ENCODE data around the gene SERPINE2. TPM values are rescaled to one million over a fixed set of nuclear protein-coding genes. Genes with fewer than 3 reads are reported as not detected.
A peak's percentile ranks its signal among the peaks of the same experiment; 100 is the strongest.
"Not testable (repeated sequence)": the region's sequence is repeated elsewhere in the genome, so short reads cannot be mapped to it uniquely, and the experiment has no call there.

Gene SERPINE2
- total RNA-seq, 1 donor from 2014 or later = 266 TPM

DNA sequence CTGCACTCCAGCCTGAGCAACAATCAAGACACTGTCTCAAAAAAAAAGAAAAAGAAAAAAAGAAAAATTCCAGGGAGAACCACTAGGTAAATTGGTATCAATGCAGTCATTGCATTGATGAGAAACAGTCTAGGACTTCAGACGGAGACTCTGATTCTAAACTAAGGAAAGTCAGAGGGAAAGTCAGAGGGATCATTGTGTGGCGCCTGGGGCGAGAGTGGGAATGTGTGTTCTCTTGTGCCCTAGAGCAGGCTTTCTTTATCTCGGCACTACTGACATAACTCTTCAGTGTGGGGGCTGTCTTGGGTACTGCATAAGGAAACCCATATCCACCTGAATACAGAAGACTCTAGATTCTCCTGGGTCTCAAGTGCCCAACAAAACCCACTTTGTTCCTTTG, 24.8 kb downstream of the SERPINE2 start:
- DNase-seq (ENCODE audit: low spot score) = no peak

DNA sequence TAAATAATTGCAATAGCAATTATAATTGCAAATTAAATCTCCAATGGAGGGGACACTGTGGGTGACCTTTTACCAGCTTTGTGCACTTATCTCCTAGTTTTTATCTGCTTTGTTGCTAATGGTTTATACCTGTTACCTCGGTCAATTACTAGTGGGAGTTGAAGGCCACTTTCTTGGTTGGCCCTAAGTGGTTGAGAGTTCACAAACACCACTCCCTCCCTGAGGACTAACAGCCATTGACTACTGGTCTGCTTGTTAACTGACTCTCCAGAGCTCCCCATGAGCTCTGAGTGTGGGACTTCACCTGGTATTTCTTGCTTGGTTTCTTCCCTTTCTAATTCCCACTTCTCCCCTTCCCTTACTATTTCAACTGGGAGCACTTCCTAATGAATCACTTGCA, 27.2 kb downstream of the SERPINE2 start:
- DNase-seq (ENCODE audit: low spot score) = no peak

GRCh38 chr2:224009605-224010315, 29.3 kb downstream of the SERPINE2 start:
- DNase-seq (ENCODE audit: low spot score) = no peak

DNA sequence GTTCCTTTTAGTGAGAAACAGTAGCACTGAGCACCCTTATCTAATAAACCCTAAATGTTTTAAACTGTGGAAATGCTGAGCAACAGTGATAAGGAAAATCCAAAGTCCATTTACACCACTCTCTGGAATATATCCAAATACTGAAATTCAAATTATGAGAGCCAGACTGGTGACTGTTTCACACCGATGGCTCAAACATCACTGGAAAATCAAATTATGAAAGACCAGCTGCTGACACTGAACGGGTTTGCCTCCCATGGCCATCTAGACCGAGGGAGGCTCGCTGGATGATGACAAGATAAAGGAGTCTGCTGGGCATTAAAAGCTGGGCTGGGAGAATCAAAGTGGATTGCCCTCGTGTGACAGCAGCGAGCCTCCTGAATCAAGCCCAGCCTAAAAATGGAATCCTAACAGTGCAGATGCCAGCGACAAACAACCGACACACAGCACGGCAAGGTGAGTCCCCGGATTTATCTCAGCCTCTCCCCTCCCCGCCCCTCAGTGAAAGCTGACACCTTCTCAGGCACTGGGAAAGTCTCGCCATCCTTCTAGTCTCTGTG, 30.3 kb downstream of the SERPINE2 start:
- DNase-seq (ENCODE audit: low spot score) = peak; percentile 9

GRCh38 chr2:224004105-224004695, 34.9 kb downstream of the SERPINE2 start:
- peak; percentile 60 for DNase-seq (ENCODE audit: low spot score)

- DNase-seq (ENCODE audit: low spot score) = not testable (repeated sequence)
Measured at GRCh38 chr2:224000662-224001061, 38.4 kb downstream of the SERPINE2 start.

GRCh38 chr2:223999862-224000261, 39.2 kb downstream of the SERPINE2 start:
- DNase-seq (ENCODE audit: low spot score) = no peak

- no peak for DNase-seq (ENCODE audit: low spot score)
Measured at GRCh38 chr2:223998948-223999347, 40.1 kb downstream of the SERPINE2 start.

GRCh38 chr2:223997938-223998337, 41.1 kb downstream of the SERPINE2 start:
- DNase-seq (ENCODE audit: low spot score) = no peak

- no peak for DNase-seq (ENCODE audit: low spot score)
Measured at GRCh38 chr2:223996391-223996790, 42.7 kb downstream of the SERPINE2 start.

DNA sequence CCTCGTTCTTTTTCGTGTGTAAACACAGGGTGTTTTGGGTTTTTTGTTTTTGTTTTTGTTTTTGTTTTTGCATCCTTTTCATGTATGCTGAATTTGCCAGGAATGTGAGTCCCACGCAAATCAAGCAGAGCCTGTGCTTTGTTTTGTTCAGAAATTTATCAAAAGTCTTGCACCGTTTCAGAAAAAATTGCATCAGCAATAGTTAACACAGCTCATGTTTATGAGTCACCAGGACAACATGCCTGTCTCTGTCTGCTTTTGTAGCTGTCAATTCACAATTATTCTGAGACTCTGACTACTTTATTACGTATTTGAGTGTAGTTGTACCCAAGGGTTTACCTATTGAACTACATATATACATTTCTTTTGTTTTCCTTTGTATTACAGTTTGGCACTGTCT, 43.5 kb downstream of the SERPINE2 start:
- DNase-seq (ENCODE audit: low spot score) = no peak

DNA sequence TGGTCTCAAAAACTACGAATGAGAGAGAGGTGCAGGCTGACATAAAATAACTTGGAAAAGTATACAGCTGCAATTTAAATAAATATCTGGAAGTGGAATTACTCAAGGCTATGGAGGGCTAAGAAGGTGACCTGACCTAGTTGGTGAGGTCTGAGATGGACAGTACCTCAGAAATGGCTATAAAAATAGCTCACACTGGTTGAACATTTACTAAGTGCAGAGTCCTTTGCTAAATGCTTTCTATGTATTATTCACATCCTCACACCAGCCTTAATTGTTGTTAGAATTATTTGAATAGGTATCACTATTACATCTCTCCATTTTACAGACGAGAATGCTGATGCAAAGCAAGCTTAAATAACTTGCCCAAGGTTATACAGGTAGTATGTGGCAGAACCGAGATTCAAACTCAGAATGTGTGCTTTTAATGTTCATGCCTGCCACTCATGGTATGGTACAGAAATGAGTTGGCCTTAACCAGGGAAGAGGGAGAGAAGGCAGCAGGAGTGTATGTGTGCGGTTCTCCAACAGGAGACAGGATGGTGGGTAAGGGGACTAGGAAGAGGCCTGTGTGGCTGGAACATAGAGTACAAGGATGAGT, 44.4 kb downstream of the SERPINE2 start:
- DNase-seq (ENCODE audit: low spot score) = no peak

DNA sequence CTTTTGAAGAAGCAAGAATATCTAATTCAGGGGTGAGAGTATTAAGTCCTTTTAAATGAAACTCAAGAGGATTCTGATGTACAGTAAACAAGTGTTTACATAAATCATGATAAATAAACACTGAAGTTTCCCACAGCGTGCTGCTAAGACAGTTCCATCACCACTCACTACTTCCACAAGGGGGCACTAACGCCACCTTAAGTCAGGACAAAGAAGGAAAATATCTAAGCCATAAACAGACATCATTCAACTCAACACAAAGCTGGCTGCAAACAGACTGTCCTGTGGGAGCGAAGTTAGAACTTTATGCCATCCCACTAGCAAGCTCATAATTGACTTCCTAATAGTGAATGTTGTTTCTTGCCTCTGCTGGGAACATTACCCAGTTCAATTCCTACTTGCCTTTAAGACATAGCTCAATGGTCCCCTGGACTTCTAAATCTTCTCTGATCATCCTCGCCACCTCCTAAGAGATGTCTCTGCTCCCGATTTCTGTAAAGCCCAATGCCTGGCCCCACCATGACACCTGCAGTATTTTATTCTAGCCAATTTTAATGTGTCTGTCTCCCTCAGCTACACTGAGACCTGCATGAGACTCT, 45.4 kb downstream of the SERPINE2 start:
- peak; percentile 85 for DNase-seq (ENCODE audit: low spot score)

DNA sequence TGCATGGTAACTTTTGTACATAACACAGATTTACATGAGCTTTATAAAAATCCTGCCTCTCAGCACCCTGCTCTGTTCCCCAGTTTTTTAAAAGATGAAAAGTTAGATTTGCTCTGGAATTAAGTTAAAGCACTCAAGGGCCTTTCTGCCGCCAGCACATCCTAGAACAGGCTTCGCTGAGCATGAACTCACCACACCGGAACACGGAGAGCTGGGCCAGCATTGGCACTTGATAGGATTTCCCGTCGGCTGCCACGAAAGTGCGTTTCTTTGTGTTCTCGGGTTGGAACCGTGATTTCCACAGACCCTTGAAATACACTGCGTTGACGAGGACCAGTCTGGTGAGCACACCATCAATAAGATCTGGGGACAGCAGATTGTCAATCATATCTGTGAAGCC, 47.5 kb downstream of the SERPINE2 start:
- no peak for DNase-seq (ENCODE audit: low spot score)

DNA sequence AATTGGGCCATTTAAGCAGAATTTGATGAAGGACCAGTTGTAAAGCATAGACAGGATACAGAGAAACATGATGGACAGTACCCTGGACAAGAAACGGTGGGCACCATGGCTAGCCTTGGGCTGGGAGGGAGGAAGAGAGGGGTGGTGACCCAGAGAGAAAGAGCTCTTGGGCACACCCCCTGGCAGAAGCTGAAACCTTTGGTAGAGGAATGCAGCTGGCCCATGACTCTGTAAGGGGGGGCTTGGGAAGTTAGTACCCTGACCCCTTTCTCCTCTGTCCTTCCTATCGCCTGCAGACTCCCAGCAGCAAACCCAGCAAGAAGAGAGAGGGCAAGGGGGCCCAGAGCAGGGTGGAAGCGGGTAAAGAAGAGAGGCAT, 49.2 kb downstream of the SERPINE2 start:
- DNase-seq (ENCODE audit: low spot score) = no peak

DNA sequence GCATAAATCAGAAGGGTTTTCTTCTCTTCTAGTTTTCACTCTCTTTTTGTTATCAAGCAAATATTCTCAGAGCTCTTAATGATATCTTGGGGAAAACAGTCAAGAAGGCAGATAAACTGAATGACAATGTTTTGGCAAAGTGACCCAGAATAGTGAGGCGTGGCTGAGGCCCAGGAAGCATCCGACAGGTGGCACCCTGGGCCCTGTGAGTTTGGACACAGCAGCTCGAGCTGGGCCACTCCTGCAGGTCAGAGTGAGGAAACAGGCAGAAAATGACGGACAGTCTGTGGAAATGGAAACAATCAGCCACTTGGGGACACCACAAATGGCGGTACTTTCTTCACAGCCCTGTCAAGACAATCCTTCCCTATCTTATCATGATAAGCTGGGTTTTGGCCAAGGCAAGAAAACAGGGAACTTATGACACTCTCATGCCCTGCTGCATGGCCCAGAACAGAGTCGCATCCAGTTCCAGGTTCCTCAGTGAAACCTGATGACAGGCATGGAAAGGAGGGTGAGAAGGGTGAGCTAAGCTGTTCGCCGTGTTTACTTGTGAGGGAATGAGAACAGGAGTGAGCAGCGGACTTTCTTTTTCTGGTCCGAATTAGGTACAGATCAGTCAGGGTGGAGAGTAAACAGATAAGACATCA, 49.8 kb downstream of the SERPINE2 start:
- no peak for DNase-seq (ENCODE audit: low spot score)

GRCh38 chr2:223981241-223981640, 57.8 kb downstream of the SERPINE2 start:
- DNase-seq (ENCODE audit: low spot score) = no peak

- DNase-seq (ENCODE audit: low spot score) = no peak
Measured at GRCh38 chr2:223980803-223981202, 58.3 kb downstream of the SERPINE2 start.

GRCh38 chr2:223980397-223980735, 58.7 kb downstream of the SERPINE2 start:
- no peak for DNase-seq (ENCODE audit: low spot score)

- DNase-seq (ENCODE audit: low spot score) = no peak
Measured at GRCh38 chr2:223979730-223980396, 59.2 kb downstream of the SERPINE2 start.

DNA sequence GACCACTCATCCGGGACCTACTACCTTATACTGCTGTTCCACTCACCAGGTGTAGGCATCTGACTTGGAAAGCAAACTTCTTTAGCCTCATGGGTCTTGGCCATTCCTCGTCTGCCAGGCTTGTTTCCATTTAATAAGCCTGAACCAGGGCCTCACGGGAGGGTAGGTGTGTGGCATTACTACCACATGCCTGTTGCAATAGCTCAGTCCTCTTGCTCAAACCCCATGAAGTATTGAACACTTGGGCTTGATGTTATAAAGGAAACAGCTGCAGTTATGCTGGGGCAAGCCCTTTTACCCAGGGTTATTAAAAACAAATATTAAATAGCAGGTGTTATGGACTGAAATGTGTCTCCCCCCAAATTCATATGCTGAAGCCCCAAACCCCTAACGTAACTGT, 60.6 kb downstream of the SERPINE2 start:
- no peak for DNase-seq (ENCODE audit: low spot score)
